ENCODE results near the gene HCRTR2.
"Not testable (repeated sequence)": the region's sequence is repeated elsewhere in the genome, so short reads cannot be mapped to it uniquely, and the experiment has no call there.

HCRTR2 gene

DNA sequence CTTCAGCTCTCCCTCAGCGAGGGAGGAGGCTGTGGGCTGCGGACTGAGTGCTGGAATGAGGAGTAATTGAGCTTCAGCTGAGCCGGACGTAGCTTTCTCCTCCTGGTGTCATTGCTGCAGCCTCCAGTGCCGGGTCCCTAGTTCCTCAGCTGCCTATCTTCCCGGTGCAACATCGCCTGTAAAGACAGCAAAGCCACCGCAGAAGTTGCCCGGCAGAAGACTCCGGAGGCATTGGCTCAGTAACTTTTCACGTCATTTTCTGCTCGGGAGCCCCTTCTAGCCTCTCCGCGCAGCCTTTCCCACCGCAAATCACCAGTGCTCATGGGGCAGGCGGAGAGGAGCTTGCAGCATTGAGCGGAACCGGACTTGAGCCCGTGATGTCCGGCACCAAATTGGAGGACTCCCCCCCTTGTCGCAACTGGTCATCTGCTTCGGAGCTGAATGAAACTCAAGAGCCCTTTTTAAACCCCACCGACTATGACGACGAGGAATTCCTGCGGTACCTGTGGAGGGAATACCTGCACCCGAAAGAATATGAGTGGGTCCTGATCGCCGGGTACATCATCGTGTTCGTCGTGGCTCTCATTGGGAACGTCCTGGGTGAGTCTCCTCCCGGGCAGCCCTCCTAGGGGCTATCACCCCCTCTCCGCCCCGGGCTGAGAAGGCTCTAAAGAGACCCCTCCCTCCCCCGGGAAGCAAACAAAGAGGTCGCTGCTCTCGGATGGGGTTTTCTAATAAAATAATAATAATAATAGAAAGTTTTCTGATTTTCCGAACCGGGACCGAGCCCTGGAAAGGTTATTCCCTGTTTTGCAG, at the start of gene HCRTR2:
Gene HCRTR2 (plus strand): TSS at position 305 of the 816 bp plus-strand sequence. CDS start 73 bp downstream, at position 378.
- no peak for DNase-seq (ENCODE audit: low spot score)

DNA sequence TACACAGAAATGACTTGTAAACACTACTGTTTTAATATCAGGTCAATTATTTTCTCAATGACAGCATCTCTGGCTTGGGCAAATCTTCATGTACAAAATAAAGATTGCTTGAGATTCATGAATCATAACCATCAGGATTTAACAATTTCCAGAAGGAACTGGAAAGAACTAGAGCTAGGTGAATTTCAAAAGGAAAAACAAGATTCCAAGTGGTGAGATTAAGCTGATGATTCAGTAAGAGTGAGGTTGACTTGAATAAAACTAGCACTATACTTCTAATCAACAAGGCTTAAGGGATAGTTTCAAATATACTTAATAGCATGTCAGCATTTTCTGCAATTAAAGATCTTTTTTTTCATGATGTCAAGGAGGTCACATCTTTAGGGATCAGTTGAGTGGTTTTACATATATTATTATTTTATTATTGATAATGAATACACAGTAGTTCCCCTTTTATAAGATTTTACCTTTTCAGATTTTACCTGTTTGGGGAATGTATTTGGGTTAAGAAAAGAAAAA, 43.5 kb upstream of the HCRTR2 start:
- DNase-seq (ENCODE audit: low spot score) = no peak

DNA sequence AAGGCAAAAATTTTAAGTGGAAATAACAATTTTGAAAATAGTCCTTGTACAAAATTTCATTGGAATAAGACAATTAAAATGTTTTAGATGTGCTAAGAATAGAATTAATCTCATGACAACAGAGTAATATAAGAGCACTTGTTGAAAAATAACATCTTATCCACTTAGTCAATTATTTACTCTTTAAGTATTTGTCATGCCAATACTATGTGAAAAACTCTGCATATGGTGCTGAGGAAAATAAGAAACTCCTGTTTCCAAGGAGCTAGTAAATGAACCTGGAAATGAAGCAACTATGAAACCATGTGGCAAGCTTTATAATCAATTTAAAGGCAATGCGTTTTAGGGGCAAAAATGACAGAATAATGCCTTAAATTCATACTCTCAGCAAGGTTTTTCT, 42.7 kb upstream of the HCRTR2 start:
- no peak for DNase-seq (ENCODE audit: low spot score)

DNA sequence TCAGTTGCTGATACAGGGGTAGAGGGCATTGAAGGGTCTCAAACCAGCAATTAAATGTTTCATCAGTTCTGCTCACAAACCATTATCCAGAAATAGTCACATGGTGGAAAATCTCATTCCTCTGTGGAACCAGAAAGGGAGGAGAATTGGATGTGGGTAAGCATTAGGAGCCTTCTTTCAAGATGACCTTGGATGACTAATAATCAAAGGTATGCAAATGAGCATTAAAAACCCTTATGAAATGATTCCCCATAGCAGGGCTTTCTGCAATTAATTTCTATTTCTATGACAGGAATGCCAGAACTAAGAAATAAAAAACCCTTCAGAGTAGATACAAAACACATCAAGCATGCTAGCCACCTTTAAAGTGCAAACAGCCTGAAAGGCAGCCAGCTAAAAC, 37.4 kb upstream of the HCRTR2 start:
- no peak for DNase-seq (ENCODE audit: low spot score)

DNA sequence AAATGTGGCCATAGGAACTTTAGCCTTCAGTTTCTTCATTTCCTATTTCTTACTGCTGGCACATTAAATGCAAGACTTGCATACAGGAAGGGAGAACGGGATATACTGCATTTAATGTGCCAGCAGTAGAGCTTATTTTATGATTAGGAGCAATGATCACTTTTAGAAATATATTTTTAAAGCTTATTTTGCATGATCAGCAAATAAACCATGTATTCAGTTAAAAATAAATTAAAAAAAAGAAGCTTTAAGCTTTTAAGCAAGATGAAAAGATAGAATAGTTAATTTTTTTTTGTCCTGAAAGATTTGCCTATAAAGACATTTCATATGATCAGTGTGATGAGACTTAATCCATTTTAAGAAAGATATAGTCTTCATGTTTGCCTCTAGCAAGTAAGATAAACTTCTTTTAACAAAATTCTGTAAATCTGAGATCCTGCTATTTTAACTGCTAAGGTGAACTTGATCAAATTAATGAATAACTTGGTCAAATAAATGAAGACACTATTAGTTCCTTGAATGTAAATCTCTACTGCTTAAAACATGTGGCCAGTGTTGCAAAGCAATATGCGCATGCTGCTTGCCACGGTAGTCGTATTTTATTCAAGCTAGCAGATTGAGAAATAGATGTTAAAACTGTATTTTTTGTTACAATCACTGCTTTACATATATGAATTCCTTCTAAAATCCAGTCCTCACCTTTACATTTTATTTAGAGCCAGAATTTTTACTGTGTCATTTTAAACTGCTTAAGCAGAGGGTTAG, 36.2 kb upstream of the HCRTR2 start:
- DNase-seq (ENCODE audit: low spot score) = no peak

DNA sequence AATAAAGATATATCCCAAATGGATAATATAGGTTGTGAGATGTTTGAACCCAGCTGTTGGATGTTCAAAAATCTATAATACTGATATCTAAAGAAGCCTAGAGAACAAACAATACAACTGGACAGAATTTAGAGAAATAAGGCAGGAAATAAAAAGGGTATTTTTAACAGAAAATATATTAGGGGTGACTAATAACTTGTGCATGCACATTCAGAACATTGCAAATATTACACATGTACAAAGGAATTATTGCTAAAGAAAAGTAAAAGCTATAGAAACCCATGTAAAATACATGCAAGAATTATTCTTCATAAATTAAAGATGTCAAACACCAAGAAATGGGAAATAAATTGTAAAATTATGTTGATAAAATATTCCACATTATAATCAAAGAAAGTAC, 32.7 kb upstream of the HCRTR2 start:
- no peak for DNase-seq (ENCODE audit: low spot score)

DNA sequence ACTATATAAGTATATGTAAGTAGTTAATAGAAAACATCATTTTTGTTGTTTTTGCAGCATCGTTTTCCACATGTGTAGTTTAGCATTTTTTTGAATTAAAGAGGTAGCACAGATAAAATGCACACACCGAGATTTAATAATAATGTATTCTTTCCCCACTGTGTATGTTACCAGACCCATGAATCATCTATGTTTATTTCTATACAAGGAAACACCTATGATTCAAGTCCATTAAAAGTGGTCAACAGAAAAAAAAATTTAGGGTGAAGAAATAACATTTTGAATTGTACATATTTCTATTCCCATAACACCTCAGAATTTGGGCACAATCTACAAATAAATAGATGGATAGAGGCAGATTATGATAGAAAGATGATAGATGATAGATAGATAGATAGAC, 31.7 kb upstream of the HCRTR2 start:
- DNase-seq (ENCODE audit: low spot score) = no peak

DNA sequence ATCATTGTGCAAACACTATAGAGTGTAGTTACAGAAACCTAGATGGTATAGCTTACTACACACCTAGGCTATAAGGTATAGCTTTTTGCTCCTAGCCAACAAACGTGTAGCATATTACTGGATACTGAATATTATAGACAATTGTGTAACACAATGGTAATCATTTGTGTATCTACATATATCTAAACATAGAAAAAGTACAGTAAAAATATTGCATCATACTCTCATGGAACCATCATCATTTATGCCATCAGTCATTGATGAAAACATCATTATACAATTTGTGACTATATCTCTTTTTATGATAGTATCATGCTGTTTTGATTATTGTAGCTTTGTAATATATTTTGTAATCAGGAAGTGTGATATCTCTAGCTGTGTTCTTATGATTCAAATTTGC, 21.0 kb upstream of the HCRTR2 start:
- no peak for DNase-seq (ENCODE audit: low spot score)

DNA sequence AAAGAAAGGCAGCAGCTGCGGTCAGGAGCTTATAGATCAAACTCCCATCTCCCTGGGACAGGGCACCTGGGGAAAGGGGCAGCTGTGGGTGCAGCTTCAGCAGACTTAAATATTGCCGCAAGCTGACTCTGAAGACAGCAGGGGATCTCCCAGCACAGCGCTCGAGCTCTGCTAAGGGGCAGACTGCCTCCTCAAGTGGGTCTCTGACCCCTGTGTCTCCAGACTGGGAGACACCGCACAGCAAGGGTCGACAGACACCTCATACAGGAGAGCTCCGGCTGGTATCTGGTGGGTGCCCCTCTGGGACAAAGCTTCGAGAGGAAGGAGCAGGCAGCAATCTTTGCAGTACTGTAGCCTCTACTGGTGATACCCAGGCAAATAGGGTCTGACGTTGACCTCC, 15.5 kb upstream of the HCRTR2 start:
- not testable (repeated sequence) for DNase-seq (ENCODE audit: low spot score)

DNA sequence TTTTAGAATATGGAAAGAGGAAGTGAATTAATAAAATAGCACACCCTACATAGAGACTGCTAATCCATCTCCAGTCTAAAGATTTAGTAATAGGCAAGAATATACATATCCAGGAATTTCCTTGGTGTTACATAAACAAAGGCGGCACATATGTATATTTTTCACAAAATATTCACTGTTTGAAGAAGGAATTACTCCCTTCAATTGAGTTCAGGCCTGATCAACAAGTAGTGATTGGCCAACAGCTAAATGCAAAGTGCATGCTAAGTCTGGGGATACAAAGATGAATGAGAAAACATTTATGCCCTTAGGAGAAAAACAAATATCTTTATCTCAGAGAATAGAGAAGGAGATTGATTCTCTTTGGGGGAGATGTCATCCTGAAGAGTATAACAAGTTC, 6.5 kb upstream of the HCRTR2 start:
- no peak for DNase-seq (ENCODE audit: low spot score)

DNA sequence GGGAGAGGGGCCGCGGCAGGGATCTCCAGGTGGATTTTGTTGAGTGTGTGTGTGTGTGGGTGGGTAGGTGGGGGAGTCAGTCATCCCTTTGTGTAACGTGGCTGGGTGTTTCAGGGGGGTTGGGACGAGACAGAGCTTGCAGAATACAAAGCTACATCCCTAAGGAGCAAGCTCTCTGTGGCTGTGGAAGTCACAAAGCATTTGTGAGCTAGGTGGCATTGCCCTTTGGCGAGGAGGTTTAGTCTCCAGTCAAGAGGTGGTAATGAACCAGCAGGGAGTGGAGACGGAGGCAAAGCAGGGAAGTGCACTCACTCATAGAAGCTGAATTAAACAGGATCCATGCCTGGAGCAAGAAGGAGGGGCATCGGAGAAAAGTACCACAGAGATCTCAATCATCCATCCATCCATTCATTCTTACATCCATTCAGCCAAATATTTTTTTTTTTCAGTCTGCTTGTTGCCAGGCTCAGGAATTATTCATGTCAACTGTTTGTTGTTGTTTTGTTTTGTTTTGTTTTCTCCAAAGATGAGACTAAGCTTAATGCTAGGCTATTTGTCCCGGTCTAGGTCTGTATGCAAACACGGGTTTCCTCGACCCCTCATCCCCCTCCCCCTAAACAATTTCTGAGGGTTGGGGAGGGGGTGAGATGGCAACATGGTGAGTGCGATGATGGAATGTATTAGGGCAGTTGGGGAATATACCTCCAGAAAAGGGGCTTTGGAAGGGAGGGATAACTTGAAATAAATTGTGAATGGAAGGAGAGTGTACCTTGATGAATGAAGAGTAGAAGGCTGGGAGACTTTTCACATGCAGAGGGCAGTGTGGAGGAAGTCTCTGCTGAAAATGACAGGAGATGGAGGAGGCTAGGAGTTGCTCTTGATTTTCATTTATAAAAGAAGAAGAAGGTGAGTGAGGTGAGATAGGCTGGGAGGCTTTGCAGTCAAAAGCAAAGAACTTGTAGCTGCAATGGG, 1.0 kb downstream of the HCRTR2 start:
- no peak for DNase-seq (ENCODE audit: low spot score)

DNA sequence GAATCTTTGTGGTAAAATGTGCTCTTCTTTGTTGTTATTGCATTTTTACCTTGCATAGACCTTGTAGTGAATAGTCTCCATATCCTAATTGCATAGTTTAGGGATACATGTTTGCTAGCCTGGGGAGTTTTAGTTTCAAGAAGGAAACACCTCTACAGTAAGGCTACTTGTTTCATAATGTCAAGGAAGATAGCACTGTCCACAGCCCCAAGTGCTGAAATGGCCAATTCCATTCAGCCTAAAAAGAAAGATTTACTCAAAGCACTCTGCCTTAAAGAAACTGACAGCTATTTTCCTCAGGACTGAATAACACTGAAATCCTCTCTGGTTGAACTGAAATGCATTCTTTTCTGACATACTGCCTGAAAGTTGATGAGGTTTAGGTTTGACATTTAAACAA, 2.6 kb downstream of the HCRTR2 start:
- no peak for DNase-seq (ENCODE audit: low spot score)

DNA sequence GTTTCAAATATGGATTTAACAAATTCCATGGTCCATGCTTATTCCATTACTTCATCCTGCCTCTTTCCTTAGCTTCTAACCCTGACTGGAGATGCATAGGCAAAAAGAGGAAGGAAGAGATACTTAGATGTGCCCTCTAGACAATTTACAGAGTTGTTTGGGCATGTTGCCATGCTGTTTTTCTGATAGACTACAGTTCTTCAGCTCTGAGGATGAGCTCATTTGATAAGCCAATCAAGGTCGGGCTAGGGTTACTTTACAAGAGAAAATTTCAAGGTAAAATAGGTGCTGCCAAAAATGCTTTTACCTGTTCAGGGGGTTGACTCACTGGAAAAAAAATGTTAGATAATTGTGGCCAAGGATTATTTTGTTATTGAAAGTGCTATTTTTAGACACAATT, 5.9 kb downstream of the HCRTR2 start:
- no peak for DNase-seq (ENCODE audit: low spot score)

DNA sequence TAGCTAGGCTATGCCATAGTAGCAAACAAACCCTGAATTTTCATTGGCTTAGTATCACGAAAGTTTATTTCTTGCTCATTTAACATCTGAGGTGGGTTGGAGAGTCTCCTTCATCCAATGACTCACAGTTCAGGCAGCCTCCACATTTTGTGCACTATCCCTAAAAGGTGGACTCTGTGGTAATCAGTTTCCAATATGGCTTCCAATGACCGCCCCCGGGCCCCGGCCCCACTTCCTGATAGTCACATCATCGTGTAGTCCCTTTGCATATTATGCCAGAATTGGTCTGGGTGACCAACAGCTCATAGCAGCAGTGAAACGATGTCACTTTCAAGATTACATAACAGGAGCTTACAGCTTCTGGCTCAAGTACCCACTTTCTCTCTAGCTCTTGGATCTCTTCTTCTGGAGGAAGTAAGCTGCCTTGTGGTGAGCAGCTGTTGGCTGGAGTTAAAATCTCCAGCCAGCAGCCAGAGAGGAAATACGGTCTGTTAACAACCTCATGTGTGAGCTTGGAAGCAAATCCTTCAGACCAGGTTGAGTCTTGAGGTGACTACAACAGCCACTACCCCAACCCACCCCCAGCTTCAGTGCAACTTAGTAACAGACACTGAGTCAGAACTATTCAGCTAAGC, 7.8 kb downstream of the HCRTR2 start:
- DNase-seq (ENCODE audit: low spot score) = no peak

DNA sequence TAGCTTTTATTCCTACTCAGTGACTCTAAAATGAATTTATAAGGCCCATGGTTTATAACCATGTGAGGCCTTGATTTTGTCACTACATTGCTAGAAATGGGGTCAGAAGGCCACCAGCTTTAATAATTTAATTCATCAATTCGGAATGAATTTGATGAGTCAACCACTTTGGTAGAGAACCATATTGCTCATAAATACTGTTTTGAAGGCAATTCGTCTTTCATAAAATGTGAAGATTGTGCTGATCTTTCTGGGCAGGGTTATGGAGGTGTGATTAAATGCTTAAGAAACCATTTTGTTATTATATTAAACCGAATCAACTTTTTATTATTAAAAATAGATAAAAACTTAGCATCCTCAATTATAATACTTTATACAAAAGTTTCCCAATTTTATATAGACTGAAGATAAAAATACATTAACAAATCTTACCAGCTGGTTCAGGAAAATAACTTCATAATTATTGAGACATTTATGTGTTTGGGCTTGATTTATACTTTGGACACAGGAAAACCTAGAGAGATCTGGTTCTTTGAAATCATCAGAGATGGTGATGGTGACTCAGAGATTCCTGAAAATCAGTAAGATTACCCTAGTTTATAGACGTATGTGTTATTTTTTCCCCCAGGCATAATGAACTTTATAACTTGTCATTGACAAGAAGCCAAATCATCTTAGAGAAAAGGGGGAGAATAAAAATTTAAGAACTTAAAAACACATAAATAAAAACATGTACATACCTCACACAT, 10.6 kb downstream of the HCRTR2 start:
- DNase-seq (ENCODE audit: low spot score) = no peak

DNA sequence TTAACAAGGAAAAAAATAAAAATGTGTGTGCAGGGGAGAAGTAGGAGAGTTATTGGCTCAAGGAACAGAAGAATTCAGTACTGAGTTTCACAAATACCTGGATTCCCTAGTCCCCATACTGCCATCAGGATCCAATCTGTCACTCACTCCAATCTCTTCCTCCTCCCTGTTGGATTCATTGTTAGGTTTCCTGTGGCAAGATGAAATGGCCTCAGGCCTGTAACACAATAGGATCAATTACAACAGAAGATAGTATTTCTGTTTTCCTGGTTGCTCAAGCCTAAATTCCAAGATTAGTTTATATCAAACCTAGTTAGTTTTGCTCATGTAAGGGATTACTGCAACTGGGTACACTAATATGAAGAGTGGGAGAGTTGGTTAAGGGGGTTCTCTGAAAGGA, 24.4 kb downstream of the HCRTR2 start:
- no peak for DNase-seq (ENCODE audit: low spot score)

DNA sequence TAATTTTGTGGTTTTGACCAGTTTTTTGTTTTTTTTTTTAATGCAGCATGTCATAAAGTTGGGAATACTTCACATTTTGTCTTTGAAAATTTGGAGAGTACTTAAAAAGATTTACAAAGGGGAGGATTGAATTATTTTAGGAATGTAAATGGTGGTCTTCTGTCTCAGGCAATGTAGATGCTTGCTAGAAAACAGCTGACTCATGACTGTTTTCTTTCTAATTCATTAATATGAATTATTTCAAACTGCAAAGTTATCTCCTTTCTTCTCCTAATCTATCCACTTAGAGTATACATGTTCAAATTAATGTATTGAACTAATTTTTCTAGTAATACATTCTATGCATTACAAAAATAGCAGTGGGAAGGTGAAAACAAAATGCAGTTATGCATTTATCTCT, 24.9 kb downstream of the HCRTR2 start:
- DNase-seq (ENCODE audit: low spot score) = no peak

DNA sequence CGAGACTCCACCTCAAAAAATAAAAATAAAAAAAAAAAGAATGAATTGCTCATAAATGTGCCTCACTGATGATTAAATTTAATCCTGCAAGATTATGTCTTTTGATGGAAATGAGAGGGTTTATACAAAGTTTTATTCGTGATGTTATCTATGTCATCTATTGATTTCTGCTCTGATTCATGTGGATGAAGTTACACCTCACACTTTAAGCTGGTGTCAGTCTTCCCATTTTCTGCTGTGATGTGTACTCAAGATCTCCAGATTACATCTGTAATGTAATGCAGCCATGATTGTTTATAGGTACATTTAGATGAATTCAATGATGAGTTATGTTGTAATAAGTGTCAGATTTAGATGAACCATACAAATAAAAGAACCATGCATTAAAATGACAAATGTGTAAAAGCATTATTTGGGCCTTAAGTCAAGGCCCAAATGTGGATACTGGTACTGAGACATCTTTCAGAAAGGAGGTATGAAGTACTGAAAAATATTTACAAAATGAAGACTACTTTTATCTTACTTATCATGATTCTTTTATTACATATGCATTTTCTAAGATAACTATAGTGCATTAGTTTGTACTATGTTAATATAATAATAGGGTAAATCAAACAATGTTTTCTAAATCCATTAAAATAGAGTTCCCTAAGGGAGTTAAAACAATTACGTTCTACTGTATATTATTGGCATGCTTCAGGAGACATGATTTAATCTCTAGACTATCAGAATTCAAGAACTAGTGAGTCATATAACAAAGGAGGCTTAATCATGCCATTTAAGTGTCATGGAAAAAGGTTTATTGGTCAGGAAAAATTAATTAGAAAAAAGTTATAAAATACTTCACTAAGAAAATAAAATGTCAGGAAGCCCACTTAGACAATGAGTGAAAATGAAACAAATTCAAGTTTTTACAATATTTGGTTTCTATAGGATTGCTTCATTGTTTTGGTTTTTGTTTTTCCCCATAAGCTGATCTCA, 34.5 kb downstream of the HCRTR2 start:
- no peak for DNase-seq (ENCODE audit: low spot score)

DNA sequence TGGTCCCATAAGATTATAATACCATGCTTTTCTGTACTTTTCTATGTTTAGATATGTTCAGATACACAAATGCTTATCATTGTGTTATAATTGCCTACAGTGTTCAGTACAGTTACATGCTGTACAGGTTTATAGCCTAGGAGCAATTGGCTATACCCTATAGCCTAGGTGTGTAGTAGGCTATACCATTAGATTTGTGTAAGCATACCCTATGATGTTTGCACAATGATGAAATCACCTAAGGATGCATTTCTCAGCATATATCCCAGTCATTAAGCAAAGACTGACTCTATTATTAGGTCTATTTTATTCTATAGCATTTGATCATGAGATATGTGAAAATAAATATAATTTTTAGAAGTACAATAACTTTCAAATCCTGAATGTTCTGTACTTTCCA, 36.6 kb downstream of the HCRTR2 start:
- DNase-seq (ENCODE audit: low spot score) = no peak

DNA sequence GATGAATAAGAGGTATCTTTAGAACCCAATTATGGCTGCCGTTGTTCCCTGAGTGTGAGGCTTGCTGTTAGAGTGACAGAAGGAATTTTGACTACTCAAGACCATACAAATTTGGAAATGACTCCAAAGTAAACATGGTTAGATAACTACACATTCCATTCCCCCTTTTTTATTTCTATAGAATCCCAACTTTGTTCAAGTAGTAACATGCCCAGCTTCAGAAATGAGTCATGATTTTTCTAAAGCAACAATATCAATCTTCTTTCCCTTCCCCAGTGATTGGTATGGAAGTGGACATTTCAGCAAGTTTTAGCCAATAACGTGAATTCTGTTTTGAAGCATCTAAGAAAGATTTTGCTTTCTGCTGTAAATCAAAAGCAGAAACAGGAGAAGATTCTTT, 37.8 kb downstream of the HCRTR2 start:
- no peak for DNase-seq (ENCODE audit: low spot score)

Measured in AG08396 (cell line).